H1 (cell line): ENCODE measurements around the gene DLEC1. TPM values are rescaled to one million over a fixed set of nuclear protein-coding genes. Genes with fewer than 3 reads are reported as not detected.

Experiments
- CTCF ChIA-PET: fragments of 300-600 bp; sonication (Branson Sonifier 250); formaldehyde crosslinking; loops from one replicate; lab custom pipeline; 2021; ENCODE audit not compliant: partially characterized antibody; lab: Charles Lee
- POLR2A ChIA-PET: fragments of 300-600 bp; sonication (Branson Sonifier 250); formaldehyde crosslinking; loops from one replicate; lab custom pipeline; 2021; ENCODE audit warnings: inconsistent platforms; ENCODE audit not compliant: partially characterized antibody; lab: Charles Lee
- DNase-seq, 2 experiments: peaks; one replicate each; pipeline versions ENCODE4 v3.0.0 to v3.0.0-alpha.2; 2010 to 2022; ENCODE audit warnings: low spot score in 2 of 2, low read depth in 1 of 2, mixed read lengths in 1 of 2
- FAIRE-seq: peaks from 2 replicates; lab custom pipeline; 2011; peaks lifted over from hg19 to GRCh38; lab: Jason Lieb, UNC
- H2AFZ ChIP-seq: 2 replicates; pipeline ENCODE4 v1.8.1; 2012; ENCODE audit warnings: low read length, inconsistent platforms
- H2AK5ac ChIP-seq: 2 replicates; pipeline ENCODE4 v1.6.1; 2013; ENCODE audit warnings: low read depth, low read length
- H2BK120ac ChIP-seq: replicated peaks from 2 replicates; pipeline ENCODE3; 2013; ENCODE audit warnings: low read depth, low read length, inconsistent platforms
- H2BK12ac ChIP-seq: 2 replicates; pipeline ENCODE4 v1.6.1; 2013; ENCODE audit warnings: low read depth, low read length
- H2BK15ac ChIP-seq: 2 replicates; pipeline ENCODE4 v1.6.1; 2013; ENCODE audit warnings: low read length
- H2BK20ac ChIP-seq: 2 replicates; pipeline ENCODE4 v1.6.1; 2013; ENCODE audit warnings: low read length
- H2BK5ac ChIP-seq: 2 replicates; pipeline ENCODE4 v1.6.1; 2013; ENCODE audit warnings: low read depth, low read length
- H3K14ac ChIP-seq: 2 replicates; pipeline ENCODE4 v1.6.1; 2013; ENCODE audit warnings: inconsistent platforms; ENCODE audit not compliant: insufficient read length
- H3K18ac ChIP-seq: 2 replicates; pipeline ENCODE4 v1.6.1; 2013; ENCODE audit warnings: low read length; ENCODE audit errors: extremely low read depth
- H3K23ac ChIP-seq: 2 replicates; pipeline ENCODE4 v1.6.1; 2013; ENCODE audit warnings: inconsistent platforms; ENCODE audit not compliant: insufficient read length
- H3K23me2 ChIP-seq: 2 replicates; pipeline ENCODE4 v1.6.1; 2013; ENCODE audit warnings: low read depth, low read length
- H3K27ac ChIP-seq: 2 replicates; pipeline ENCODE4 v1.6.1; 2011; ENCODE audit warnings: low read depth, low read length, inconsistent platforms
- H3K27me3 ChIP-seq, 4 experiments: replicated peaks in 1 of 4; 1 replicate in 1 of 4; 2 replicates in 3 of 4; pipeline versions ENCODE4 v1.6.1 to v1.8.1; 2011 to 2013; ENCODE audit warnings: low read length in 3 of 4, mild to moderate bottlenecking in 3 of 4, inconsistent platforms in 2 of 4, mixed read lengths in 2 of 4, moderate library complexity in 1 of 4; ENCODE audit not compliant: control insufficient read depth in 3 of 4, insufficient read depth in 3 of 4; ENCODE audit errors: extremely low read depth in 1 of 4
- H3K36me3 ChIP-seq, 4 experiments: 2 replicates each; pipeline versions ENCODE4 v1.6.1 to v1.8.1; 2011 to 2013; ENCODE audit warnings: mild to moderate bottlenecking in 4 of 4, low read length in 3 of 4, moderate library complexity in 2 of 4, control low read depth in 1 of 4, inconsistent platforms in 1 of 4; ENCODE audit not compliant: insufficient read depth in 4 of 4, control insufficient read depth in 2 of 4
- H3K4ac ChIP-seq: replicated peaks from 2 replicates; pipeline ENCODE3; 2013; ENCODE audit warnings: low read length, low read depth, mixed read lengths, inconsistent platforms; ENCODE audit not compliant: insufficient read length
- H3K4me1 ChIP-seq, 4 experiments: replicated peaks in 1 of 4; 1 replicate in 1 of 4; 2 replicates in 3 of 4; pipeline versions ENCODE4 v1.6.1 to v1.8.1; 2011 to 2013; ENCODE audit warnings: low read length in 3 of 4, inconsistent platforms in 2 of 4, mixed read lengths in 1 of 4; ENCODE audit not compliant: insufficient read depth in 4 of 4, control insufficient read depth in 3 of 4
- H3K4me2 ChIP-seq, 2 experiments: 2 replicates each; pipeline versions ENCODE4 v1.6.1 to v1.8.1; 2011 to 2013; ENCODE audit warnings: low read depth in 2 of 2, low read length in 2 of 2, control low read depth in 1 of 2, inconsistent platforms in 1 of 2, mild to moderate bottlenecking in 1 of 2; ENCODE audit not compliant: insufficient read depth in 1 of 2
- H3K4me3 ChIP-seq, 4 experiments: fragments of 200-600, 300-600 bp in 1 of 4; sonication (generic), shearing (Covaris generic), sonication (Bioruptor Twin) in 1 of 4; 2 replicates each; pipeline versions ENCODE4 v1.5.1 to v1.8.1; 2011 to 2016; ENCODE audit warnings: low read length in 4 of 4, low read depth in 3 of 4, control low read depth in 2 of 4, inconsistent platforms in 2 of 4, mild to moderate bottlenecking in 2 of 4, mixed read lengths in 1 of 4, moderate library complexity in 1 of 4; ENCODE audit not compliant: insufficient read depth in 2 of 4; ENCODE audit errors: extremely low read depth in 1 of 4
- H3K56ac ChIP-seq: replicated peaks from 2 replicates; pipeline ENCODE3; 2013; ENCODE audit warnings: low read depth, mild to moderate bottlenecking, mixed read lengths, low read length, inconsistent platforms; ENCODE audit not compliant: insufficient read length
- H3K79me1 ChIP-seq: 2 replicates; pipeline ENCODE4 v1.6.1; 2013; ENCODE audit warnings: low read depth, low read length, control low read depth
- H3K79me2 ChIP-seq, 2 experiments: 2 replicates each; pipeline versions ENCODE4 v1.6.1 to v1.8.1; 2012 to 2013; ENCODE audit warnings: low read length in 2 of 2, mild to moderate bottlenecking in 2 of 2, inconsistent platforms in 1 of 2; ENCODE audit not compliant: insufficient read depth in 2 of 2, control insufficient read depth in 1 of 2
- H3K9ac ChIP-seq, 4 experiments: replicated peaks in 1 of 4; 1 replicate in 1 of 4; 2 replicates in 3 of 4; pipeline versions ENCODE4 v1.6.1 to v1.8.1; 2011 to 2013; ENCODE audit warnings: low read depth in 3 of 4, low read length in 3 of 4, control low read depth in 2 of 4, mild to moderate bottlenecking in 2 of 4, moderate library complexity in 2 of 4, inconsistent platforms in 1 of 4; ENCODE audit errors: extremely low read depth in 1 of 4
- H3K9me3 ChIP-seq, 2 experiments: 2 replicates each; pipeline versions ENCODE4 v1.6.1 to v1.8.1; 2012 to 2013; ENCODE audit warnings: mild to moderate bottlenecking in 2 of 2, moderate library complexity in 2 of 2, control low read depth in 1 of 2, inconsistent platforms in 1 of 2, low read depth in 1 of 2, low read length in 1 of 2, mixed read lengths in 1 of 2; ENCODE audit not compliant: insufficient read depth in 2 of 2
- H4K20me1 ChIP-seq, 2 experiments: replicated peaks in 1 of 2; 2 replicates each; pipeline versions ENCODE3 to v1.8.1; 2011 to 2013; ENCODE audit warnings: inconsistent platforms in 2 of 2, low read length in 2 of 2, mild to moderate bottlenecking in 1 of 2; ENCODE audit not compliant: insufficient read depth in 2 of 2, control insufficient read depth in 1 of 2
- H4K5ac ChIP-seq: 2 replicates; pipeline ENCODE4 v1.6.1; 2013; ENCODE audit warnings: low read length, low read depth, mixed read lengths, inconsistent platforms; ENCODE audit not compliant: insufficient read length
- H4K8ac ChIP-seq: 2 replicates; pipeline ENCODE4 v1.8.0; 2013; ENCODE audit warnings: mild to moderate bottlenecking, moderate library complexity, low read length, inconsistent platforms; ENCODE audit not compliant: insufficient read depth; ENCODE audit errors: extremely low read depth
- H4K91ac ChIP-seq: replicated peaks from 2 replicates; pipeline ENCODE3; 2013; ENCODE audit warnings: low read length, mixed read lengths, inconsistent platforms; ENCODE audit not compliant: insufficient read length
- RNF2 ChIP-seq: fragments of 200-900, 300-1000 bp; sonication (generic); IDR thresholded peaks from 2 replicates; pipeline ENCODE4 v1.7.1; 2016; ENCODE audit warnings: borderline replicate concordance, low read depth, mild to moderate bottlenecking, antibody characterized with exemption, low read length; ENCODE audit not compliant: poor library complexity, severe bottlenecking; ENCODE audit errors: missing control alignments
- SUZ12 ChIP-seq: fragments of 200-600 bp; sonication (generic); IDR thresholded peaks from 2 replicates; pipeline ENCODE4 v1.6.1; 2012; ENCODE audit warnings: mild to moderate bottlenecking, inconsistent platforms, low read length, moderate library complexity, mixed read lengths
- WGBS, 2 experiments: shearing (Covaris generic) in 1 of 2; methylation state at CpG; one replicate each; pipeline versions ENCODE4 v1.1.6 to v1.1.7; 2013 to 2015; ENCODE audit warnings: low lambda C conversion rate in 2 of 2, mixed read lengths in 2 of 2, inconsistent platforms in 1 of 2, low coverage in 1 of 2, missing lambda C conversion rate in 1 of 2; ENCODE audit not compliant: insufficient replicate concordance in 2 of 2, insufficient coverage in 1 of 2, insufficient read length in 1 of 2; ENCODE audit errors: extremely low coverage in 1 of 2, missing lambda C conversion rate in 1 of 2; 5-methylcytosine and 5-hydroxymethylcytosine counted together
- polyA plus RNA-seq, 7 experiments: library from polyadenylated mRNA; depleted of rRNA in 3 of 7; stranded (reverse) in 5 of 7; unstranded in 2 of 7; fragments of >200 nt in 5 of 7; fragments of 200-250 nt in 2 of 7; gene quantifications; 1 replicate in 5 of 7; 2 replicates in 1 of 7; 4 replicates in 1 of 7; pipeline versions ENCODE4 v1.2.1 to v1.2.3, GENCODE V29; 2011 to 2013; ENCODE audit warnings: missing spikeins in 2 of 7, mixed read lengths in 2 of 7
- total RNA-seq: library from RNA; stranded (reverse); fragmentation: NEBNext Ultra II Directional; extraction: Animal tissue kit (Norgen Biotek cat#: 25700); gene quantifications from 2 replicates; pipeline ENCODE4 v1.2.1, GENCODE V29; 2021

DLEC1 gene
- total and polyA plus RNA-seq, 2 of the 8 experiments (the other 6 are each of a cell fraction or from before 2014, with no cell fraction given) = 0.26 to 0.76 TPM

DNA sequence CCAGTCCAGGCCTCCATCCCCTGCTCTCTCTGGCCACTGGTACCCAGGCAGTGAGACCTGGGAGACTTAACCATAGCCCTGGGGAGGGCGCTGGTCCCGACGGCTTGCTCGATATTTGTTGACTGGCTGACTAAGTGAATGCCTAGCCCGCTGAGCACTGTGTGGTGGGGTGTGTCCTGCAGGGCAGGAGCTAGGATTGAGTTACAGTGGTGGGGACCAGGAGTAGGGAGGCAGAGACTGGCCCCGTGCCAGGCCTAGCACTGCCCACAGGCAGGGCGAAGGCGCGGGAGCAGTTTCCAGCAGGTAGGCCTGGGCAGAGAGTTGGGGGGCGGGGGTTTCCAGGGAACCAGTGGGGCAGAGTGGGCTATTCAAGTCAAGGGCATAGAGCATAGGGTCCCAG lies 48.5 kb upstream of the DLEC1 start, which contains the start of gene VILL:
VILL (plus strand) TSS at position 260 of the 400 bp plus-strand sequence. CDS start 2,887 bp downstream, outside the sequence.
- Histone ChIP-seq H3K4me2 (peak within 1 kb of the TSS; percentile 54 to 68; a peak in 3 of 4 replicates), H2BK12ac (peak within 1 kb of the TSS; percentile 50; the same call in 1 of the 2 replicates), H2AK5ac (peak within 1 kb of the TSS; percentile 48; the same call in 1 of the 2 replicates), H3K79me2 (no peaks in the 10 kb centered on the region), H3K27me3 (peaks cover 0 to 5% (median 1%) of the 10 kb centered on the region in 4 experiments; a peak in 4 of 7 replicates), H3K79me1 (no peaks in the 10 kb centered on the region), H2BK15ac (peak within 1 kb of the TSS; percentile 92; the same call in 1 of the 2 replicates), H4K5ac (no peak within 1 kb of the TSS), H3K14ac (no peak within 1 kb of the TSS), H3K23me2 (peaks cover 7% of the 10 kb centered on the region), H3K4me3 (peak within 1 kb of the TSS in 2 of 4 experiments; percentile 21 to 53; a peak in 4 of 8 replicates), H3K27ac (no peak within 1 kb of the TSS), H4K91ac (no peak within 1 kb of the TSS), H3K36me3 (no peaks in the 10 kb centered on the region), H3K56ac (no peak within 1 kb of the TSS), H3K23ac (no peak within 1 kb of the TSS), H3K18ac (peak within 1 kb of the TSS; percentile 9; the same call in 1 of the 2 replicates), H2BK5ac (no peak within 1 kb of the TSS), H3K9me3 (no peaks in the 10 kb centered on the region), H4K20me1 (no peaks in the 10 kb centered on the region), H3K4me1 (peaks cover 0 to 13% (median 7%) of the 10 kb centered on the region in 4 experiments; a peak in 6 of 7 replicates), H2AFZ (0 out of 2 replicates have a peak within 1 kb of the TSS, but pooled peaks have one; percentile 73), H4K8ac (peak within 1 kb of the TSS; percentile 68), H2BK120ac (no peak within 1 kb of the TSS), H3K4ac (no peak within 1 kb of the TSS), H3K9ac (no peak within 1 kb of the TSS), H2BK20ac (no peak within 1 kb of the TSS)
- WGBS, 2 experiments = 73% methylated on average over 10 of the region's 10 CpGs; no CpG with 5 or more reads in 1 of the 2 experiments
- TF ChIP-seq SUZ12 (peak; percentile 33; the same call in 1 of the 2 replicates), RNF2 (no peak)
- ChIA-PET CTCF (interaction anchor here (0.6 to 9.0 kb wide), 6 partner anchors 11 to 137 kb away, joined by 3 to 134 read pairs (median 6); no protein-coding TSS in a partner anchor), POLR2A (interaction anchor here (1.2 kb wide), 1 partner anchor 11 kb away, joined by 3 read pairs; no protein-coding TSS in a partner anchor)
- no peak for DNase-seq
- FAIRE-seq = no peak
